ENCODE results near the gene SERINC5.

SERINC5 gene

DNA sequence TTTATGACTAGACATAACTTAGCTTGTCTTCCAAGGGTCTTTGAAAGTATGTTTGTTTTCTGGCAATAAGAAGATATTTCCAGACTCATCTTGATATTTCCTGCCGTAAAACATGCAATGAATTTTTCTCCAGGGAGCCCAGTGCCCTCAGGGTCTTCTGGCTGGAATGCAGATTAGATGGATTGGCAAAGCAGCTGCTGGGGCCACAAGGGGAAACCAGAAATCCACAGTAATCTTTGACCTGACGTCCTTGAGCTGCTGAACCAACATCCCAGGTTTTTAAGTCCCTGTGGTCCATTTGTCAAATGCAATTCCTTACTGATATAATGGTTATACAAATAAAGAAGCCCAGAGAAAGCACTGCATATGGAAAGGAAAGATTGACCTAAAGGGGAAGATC lies 127.7 kb downstream of the SERINC5 start:
- in situ Hi-C loops (cut with HindIII; ENCODE audit: low sequenced_read_pairs), result no loop called here
- DNase-seq (ENCODE audit: low read depth), result no peak
- TF ChIP-seq, protein P1, sequence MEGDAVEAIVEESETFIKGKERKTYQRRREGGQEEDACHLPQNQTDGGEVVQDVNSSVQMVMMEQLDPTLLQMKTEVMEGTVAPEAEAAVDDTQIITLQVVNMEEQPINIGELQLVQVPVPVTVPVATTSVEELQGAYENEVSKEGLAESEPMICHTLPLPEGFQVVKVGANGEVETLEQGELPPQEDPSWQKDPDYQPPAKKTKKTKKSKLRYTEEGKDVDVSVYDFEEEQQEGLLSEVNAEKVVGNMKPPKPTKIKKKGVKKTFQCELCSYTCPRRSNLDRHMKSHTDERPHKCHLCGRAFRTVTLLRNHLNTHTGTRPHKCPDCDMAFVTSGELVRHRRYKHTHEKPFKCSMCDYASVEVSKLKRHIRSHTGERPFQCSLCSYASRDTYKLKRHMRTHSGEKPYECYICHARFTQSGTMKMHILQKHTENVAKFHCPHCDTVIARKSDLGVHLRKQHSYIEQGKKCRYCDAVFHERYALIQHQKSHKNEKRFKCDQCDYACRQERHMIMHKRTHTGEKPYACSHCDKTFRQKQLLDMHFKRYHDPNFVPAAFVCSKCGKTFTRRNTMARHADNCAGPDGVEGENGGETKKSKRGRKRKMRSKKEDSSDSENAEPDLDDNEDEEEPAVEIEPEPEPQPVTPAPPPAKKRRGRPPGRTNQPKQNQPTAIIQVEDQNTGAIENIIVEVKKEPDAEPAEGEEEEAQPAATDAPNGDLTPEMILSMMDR (IDR thresholded peaks at IDR 0.05; ENCODE audit: low read depth, low read length, missing control alignments), result no peak
- no peak overlapping the region for H3K4me3 ChIP-seq (ENCODE audit: low read depth, low read length)

GRCh38 chr5:80127116-80127552 lies 128.7 kb downstream of the SERINC5 start:
- in situ Hi-C loops (cut with HindIII; ENCODE audit: low sequenced_read_pairs), result no loop called here
- DNase-seq (ENCODE audit: low read depth), result no peak
- H3K4me3 ChIP-seq (ENCODE audit: low read depth, low read length), result no peak overlapping the region
- TF ChIP-seq, protein P1 (IDR thresholded peaks at IDR 0.05; ENCODE audit: low read depth, low read length, missing control alignments), result no peak

DNA sequence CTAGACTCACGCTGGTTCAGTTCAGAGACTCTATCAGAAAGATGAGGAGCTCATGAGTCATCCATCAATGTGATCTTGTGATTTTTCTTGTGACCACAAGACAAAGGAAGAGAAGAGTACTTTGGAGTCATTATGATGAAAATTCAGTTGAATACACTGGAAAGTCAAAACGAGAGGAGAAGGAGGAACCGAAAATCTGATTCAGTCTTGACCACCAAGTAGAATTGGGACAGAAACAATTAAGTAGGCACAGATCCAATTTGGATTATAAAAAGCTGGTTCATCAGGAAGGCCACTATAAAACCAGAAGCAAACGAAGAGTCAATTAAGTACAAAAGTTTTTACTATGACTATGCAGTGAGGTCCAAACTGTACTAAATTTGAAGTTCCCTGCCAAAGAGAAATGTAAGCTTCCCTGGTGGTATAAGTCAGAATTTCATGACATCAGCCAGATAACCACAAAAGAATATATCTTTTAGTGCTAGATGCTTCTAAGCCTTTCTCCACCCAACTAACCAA lies 129.8 kb downstream of the SERINC5 start:
- peak; percentile 80 for DNase-seq (ENCODE audit: low read depth)
- H3K4me3 ChIP-seq (ENCODE audit: low read depth, low read length), result no peak overlapping the region
- TF ChIP-seq, protein P1 (IDR thresholded peaks at IDR 0.05; ENCODE audit: low read depth, low read length, missing control alignments), result peak; percentile 11
- in situ Hi-C loops (cut with HindIII; ENCODE audit: low sequenced_read_pairs), result no loop called here

DNA sequence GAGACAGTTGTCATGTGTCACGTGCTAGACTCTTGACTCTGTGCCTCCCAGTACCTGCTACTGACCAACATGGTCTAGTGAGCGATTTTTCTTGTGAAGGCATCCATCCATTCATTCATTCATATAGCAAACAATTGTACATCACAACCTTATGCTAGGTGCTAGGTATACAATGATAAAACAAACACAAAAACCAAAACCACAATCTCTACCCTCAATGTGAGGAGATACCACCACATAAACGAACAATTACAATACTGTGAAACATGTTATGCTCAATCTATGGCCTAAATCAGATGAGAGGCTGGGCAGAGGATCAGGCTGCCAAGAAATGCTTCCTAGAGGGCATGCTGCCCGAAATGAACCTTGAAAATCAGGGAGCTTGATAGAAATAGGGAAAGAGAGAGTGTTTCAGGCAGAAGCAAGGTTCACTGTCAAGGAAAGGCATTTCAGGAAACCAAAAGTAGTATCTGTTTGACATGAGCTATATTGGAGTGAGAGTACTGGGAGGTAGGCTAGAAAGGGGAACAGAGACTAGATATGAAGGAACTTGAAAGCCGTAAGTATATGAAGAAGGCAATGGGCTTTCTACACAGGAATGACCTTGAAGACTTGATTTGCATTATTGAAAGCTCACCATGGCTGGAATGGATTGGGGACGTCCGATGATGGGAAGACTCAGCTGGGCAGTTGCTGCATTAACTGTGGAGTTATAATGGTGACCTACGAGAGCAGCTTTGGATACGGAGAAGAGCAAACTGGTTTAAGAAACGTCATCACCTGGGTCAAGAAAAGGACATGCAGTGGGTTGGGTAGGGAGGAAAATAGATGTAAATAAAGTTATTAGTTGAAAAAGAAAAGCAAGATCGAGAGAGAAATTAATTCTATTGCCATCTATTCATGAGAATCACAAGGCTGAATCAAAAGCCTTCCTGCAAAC lies 130.6 kb downstream of the SERINC5 start:
- TF ChIP-seq, protein P1 (IDR thresholded peaks at IDR 0.05; ENCODE audit: low read depth, low read length, missing control alignments), result no peak
- in situ Hi-C loops (cut with HindIII; ENCODE audit: low sequenced_read_pairs), result no loop called here
- no peak overlapping the region for H3K4me3 ChIP-seq (ENCODE audit: low read depth, low read length)
- no peak for DNase-seq (ENCODE audit: low read depth)

- in situ Hi-C loops (cut with HindIII; ENCODE audit: low sequenced_read_pairs), result no loop called here
- TF ChIP-seq, protein P1 (IDR thresholded peaks at IDR 0.05; ENCODE audit: low read depth, low read length, missing control alignments), result no peak
- H3K4me3 ChIP-seq (ENCODE audit: low read depth, low read length), result no peak overlapping the region
- DNase-seq (ENCODE audit: low read depth), result no peak
Measured at GRCh38 chr5:80124121-80124918, 131.5 kb downstream of the SERINC5 start.

DNA sequence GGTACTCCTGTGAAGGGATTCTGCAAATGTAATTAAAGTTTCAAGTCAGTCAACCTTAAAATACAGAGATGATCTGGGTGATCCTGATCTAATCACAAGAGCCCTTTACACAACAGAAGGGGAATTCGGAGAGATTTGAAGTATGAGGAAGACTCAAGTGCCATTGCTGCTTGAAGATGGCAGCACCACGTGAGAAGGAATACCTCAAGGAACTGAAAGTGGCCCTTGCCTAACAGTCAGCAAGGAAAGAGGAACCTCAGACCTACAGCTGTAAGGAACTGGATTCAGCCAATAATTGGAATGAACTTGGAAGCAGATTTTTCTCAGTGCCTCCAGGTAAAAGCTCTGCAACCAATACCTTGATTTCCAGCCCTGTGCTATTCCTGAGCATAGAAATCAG lies 133.3 kb downstream of the SERINC5 start:
- no peak overlapping the region for H3K4me3 ChIP-seq (ENCODE audit: low read depth, low read length)
- TF ChIP-seq, protein P1 (IDR thresholded peaks at IDR 0.05; ENCODE audit: low read depth, low read length, missing control alignments), result no peak
- in situ Hi-C loops (cut with HindIII; ENCODE audit: low sequenced_read_pairs), result no loop called here
- DNase-seq (ENCODE audit: low read depth), result no peak

All from astrocyte of the cerebellum (primary cell).